ENCODE results near the gene TTC13.

DNA sequence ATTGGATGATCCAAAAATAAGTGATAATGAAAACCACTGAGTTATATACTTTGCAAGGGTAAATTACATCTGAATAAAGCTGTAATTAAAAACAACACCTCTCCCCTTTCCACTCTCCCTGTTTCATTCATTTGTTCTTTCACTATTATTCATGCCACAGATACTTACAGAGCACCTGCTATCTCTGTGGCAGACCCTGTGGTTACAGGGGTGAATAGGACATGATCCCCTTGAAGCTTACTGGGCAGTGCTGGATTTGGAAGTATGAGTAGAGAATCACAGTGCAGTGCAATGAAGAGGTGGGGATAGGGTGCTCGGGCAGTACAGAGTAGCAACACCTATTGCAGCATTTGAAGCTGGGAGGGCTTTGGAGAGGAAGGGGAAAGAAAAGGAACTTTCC lies 22.0 kb upstream of the TTC13 start:
- TF ChIP-seq EP300 (IDR thresholded peaks at IDR 0.05; ENCODE audit: borderline replicate concordance in 1 of 2, low read depth in 1 of 2, low read length in 1 of 2) (no peak), USF2 (IDR thresholded peaks at IDR 0.05; ENCODE audit: borderline replicate concordance, low read depth, low read length) (no peak), NRF1 (IDR thresholded peaks at IDR 0.05; ENCODE audit: low read depth, low read length) (no peak), SIN3A (IDR thresholded peaks at IDR 0.05; ENCODE audit: borderline replicate concordance, low read depth, low read length) (no peak), GABPA (IDR thresholded peaks at IDR 0.05; ENCODE audit: low read depth) (no peak), CTCF (IDR thresholded peaks at IDR 0.05) (no peak), ELF1 (IDR thresholded peaks at IDR 0.05) (no peak), FOXM1 (IDR thresholded peaks at IDR 0.05; ENCODE audit: low read depth) (no peak), MEF2A (IDR thresholded peaks at IDR 0.05; ENCODE audit: borderline replicate concordance, low read depth) (no peak), POLR2AphosphoS5 (IDR thresholded peaks at IDR 0.05; ENCODE audit: low read depth, low read length) (no peak), GATA2 (CRISPR knock-in tag; IDR thresholded peaks at IDR 0.05) (no peak)
- TF ChIP-seq, protein P1, sequence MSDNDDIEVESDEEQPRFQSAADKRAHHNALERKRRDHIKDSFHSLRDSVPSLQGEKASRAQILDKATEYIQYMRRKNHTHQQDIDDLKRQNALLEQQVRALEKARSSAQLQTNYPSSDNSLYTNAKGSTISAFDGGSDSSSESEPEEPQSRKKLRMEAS (IDR thresholded peaks at IDR 0.05; ENCODE audit: low read depth) = no peak

Data from SK-N-SH (cell line).